D721Med (cell line): Measurements from ENCODE around the gene WDR70.
"Not testable (repeated sequence)": the region's sequence is repeated elsewhere in the genome, so short reads cannot be mapped to it uniquely, and the experiment has no call there.

Source experiments
- DNase-seq: peaks from one replicate; pipeline ENCODE4 v3.0.0; 2011; ENCODE audit warnings: low spot score; ENCODE audit not compliant: insufficient read length
- FAIRE-seq: peaks from 2 replicates; lab custom pipeline; 2011; peaks lifted over from hg19 to GRCh38; lab: Jason Lieb, UNC
- CTCF ChIP-seq: IDR thresholded peaks from 2 replicates; pipeline ENCODE4 v1.5.1; 2012; ENCODE audit warnings: mild to moderate bottlenecking, control low read depth; ENCODE audit not compliant: insufficient read depth; ENCODE audit errors: missing control alignments

The WDR70 gene

GRCh38 chr5:37575541-37576489 is 196.7 kb downstream of the WDR70 start:
- FAIRE-seq (no peak), DNase-seq (no peak)
- no peak for TF ChIP-seq CTCF

GRCh38 chr5:37576552-37576951 is 197.4 kb downstream of the WDR70 start:
- no peak for FAIRE-seq
- no peak for TF ChIP-seq CTCF
- DNase-seq: no peak

DNA sequence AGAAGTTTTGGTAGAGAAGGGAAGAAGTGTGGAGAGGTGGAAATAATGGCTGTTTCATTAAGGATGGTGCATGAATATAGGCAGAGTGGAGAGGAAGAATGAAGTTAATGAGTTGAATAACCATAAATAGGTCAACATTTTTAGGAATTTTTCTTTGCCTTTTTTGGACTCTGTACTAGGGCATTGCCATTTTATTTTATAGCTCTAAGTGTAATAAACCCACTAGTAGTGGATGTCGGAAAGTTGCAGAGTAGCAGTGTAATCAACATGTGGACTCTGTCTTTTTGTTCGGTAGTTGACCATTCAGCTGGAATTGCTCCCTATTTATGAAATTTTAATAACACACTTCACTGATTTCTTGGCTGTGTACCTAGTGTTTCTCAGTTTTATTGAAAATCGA is 199.1 kb downstream of the WDR70 start:
- TF ChIP-seq CTCF: no peak
- DNase-seq: no peak
- FAIRE-seq: no peak

DNA sequence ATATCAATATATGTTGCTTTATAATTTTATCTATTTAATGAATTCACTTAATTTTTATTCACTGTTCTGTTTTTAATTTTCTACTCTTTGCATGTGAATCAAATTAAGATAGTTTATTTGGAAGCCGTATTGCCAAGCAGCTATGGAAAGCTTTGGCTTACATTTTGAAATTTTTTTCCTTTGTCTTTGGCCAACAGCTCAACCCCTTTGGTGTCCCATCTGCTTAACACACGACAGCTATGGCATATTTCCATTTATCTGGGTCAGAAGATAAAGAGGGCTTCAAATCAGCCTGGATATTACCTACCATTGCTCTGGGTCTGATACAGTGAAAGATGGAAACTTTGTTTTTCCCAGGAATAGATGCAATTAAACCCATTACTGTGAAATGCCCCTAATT is 201.0 kb downstream of the WDR70 start:
- DNase-seq: no peak
- no peak for FAIRE-seq
- no peak for TF ChIP-seq CTCF

DNA sequence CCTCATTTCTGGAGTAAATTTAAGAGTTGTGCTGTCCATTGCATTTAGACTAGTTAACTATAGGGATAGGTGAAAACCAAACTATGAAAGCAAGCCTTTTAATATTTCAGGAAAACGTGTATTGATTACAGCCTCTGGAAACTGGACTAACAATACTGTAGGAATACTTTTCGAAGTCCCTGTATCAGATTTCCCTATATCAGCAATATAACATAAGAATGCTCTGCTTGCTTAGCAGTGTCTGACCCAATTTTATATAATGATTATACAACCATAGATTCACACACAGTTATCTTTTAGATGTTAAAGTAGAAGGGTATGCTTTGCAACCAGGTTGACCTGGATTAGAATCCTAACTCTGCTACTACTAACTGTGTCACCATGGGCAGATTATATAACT is 203.1 kb downstream of the WDR70 start:
- DNase-seq (no peak), FAIRE-seq (no peak)
- TF ChIP-seq CTCF: no peak

DNA sequence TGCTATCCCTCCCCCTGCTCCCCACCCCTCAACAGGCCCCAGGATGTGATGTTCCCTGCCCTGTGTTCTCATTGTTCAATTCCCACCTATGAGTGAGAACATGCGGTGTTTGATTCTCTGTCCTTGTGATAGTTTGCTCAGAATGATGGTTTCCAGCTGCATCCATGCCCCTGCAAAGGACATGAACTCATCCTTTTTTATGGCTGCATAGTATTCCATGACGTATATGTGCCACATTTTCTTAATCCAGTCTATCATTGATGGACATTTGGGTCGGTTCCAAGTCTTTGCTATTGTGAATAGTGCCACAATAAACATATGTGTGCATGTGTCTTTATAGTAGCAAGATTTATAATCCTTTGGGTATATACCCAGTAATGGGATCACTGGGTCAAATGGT is 214.2 kb downstream of the WDR70 start:
- DNase-seq, FAIRE-seq: not testable (repeated sequence)

DNA sequence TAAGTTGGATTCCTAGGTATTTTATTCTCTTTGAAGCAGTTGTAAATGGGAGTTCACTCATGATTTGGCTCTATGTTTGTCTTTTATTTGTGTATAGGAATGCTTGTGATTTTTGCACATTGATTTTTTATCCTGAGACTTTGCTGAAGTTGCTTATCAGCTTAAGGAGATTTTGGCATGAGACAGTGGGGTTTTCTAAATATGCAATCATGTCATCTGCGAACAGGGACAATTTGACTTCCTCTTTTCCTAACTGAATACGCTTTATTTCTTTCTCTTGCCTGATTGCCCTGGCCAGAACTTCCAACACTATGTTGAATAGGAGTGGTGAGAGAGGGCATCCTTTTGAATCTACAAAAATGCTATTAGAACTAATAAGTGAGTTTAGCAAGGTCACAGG is 215.7 kb downstream of the WDR70 start:
- DNase-seq, FAIRE-seq: not testable (repeated sequence)

DNA sequence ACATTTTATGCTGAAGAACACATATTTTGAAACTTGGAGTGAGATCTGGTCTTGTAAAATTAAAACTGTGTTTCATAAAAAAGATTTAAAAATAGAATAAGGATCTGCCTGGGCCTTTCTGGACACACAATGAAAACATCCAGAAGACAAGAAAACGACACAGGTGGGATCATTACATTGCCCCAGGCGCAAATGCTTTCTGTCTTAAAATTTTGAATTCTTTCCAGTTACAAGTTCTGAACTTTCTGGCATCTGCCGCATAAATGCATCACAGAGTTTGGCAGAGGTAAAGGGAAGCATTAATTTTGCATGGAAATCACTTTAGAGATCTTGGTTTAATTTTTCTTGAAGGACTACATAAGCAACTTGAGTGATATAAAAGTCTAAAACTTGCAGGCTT is 219.6 kb downstream of the WDR70 start:
- DNase-seq (no peak), FAIRE-seq (no peak)
- no peak for TF ChIP-seq CTCF
